HepG2 (cell line): ENCODE measurements around the gene EIF2B1. TPM values are rescaled to one million over a fixed set of nuclear protein-coding genes. Genes with fewer than 3 reads are reported as not detected.

Experiments
- AGO2 ChIP-seq: fragments of 200-400 bp; formaldehyde crosslinking; optimal IDR thresholded peaks from 2 replicates; pipeline ENCODE3; 2017; ENCODE audit warnings: mild to moderate bottlenecking, low read depth, low read length, moderate library complexity
- ASH2L ChIP-seq: fragments of 300-600, 200-600 bp; sonication (generic); IDR thresholded peaks from 2 replicates; pipeline ENCODE4 v1.7.0; 2017; ENCODE audit warnings: low read depth, mild to moderate bottlenecking, moderate library complexity, mixed read lengths, low read length; ENCODE audit not compliant: insufficient read length
- CEBPB ChIP-seq: IDR thresholded peaks from 2 replicates; pipeline ENCODE4 v1.6.1; 2011; ENCODE audit warnings: low read depth, low read length, improper control_type of control experiment, borderline replicate concordance
- DMTF1 ChIP-seq: sonication (generic); formaldehyde crosslinking; IDR thresholded peaks from 2 replicates; pipeline ENCODE4 v1.4.0; 2020; ENCODE audit warnings: mild to moderate bottlenecking, missing genetic modification reagents
- GABPB1 ChIP-seq: IDR thresholded peaks from 2 replicates; pipeline ENCODE4 v1.6.1; 2016; ENCODE audit warnings: mild to moderate bottlenecking, missing genetic modification reagents, moderate library complexity, missing compliant biosample characterization
- GATAD1 ChIP-seq: IDR thresholded peaks from 2 replicates; pipeline ENCODE4 v1.6.1; 2016; ENCODE audit warnings: missing genetic modification reagents, missing compliant biosample characterization
- GMEB1 ChIP-seq: sonication (generic); formaldehyde crosslinking; IDR thresholded peaks from 2 replicates; pipeline ENCODE4 v1.5.1; 2020; ENCODE audit warnings: missing genetic modification reagents, mild to moderate bottlenecking, borderline replicate concordance
- HCFC1 ChIP-seq: fragments of 150-350 bp; IDR thresholded peaks from 2 replicates; pipeline ENCODE4 v1.6.1; 2014; ENCODE audit warnings: low read depth, low read length
- HMG20B ChIP-seq: conservative IDR thresholded peaks from 2 replicates; pipeline ENCODE4 v1.6.1; 2016; ENCODE audit warnings: missing genetic modification reagents, missing compliant biosample characterization
- HNRNPH1 ChIP-seq: fragments of 200-400 bp; formaldehyde crosslinking; optimal IDR thresholded peaks from 2 replicates; pipeline ENCODE3; 2017; ENCODE audit warnings: mild to moderate bottlenecking, low read depth, low read length
- KAT8 ChIP-seq: IDR thresholded peaks from 2 replicates; pipeline ENCODE4 v1.6.1; 2016; ENCODE audit warnings: missing genetic modification reagents, missing compliant biosample characterization
- LCORL ChIP-seq, 2 experiments: fragments of 450-650 bp in 1 of 2; sonication (generic) in 1 of 2; formaldehyde crosslinking in 1 of 2; IDR thresholded peaks; 2 replicates each; pipeline versions ENCODE4 v1.5.0 to v1.6.1; 2017 to 2020; ENCODE audit warnings: antibody characterized with exemption in 1 of 2, missing genetic modification reagents in 1 of 2
- MAFK ChIP-seq, 2 experiments: IDR thresholded peaks in 1 of 2; conservative IDR thresholded peaks in 1 of 2; 2 replicates each; pipeline ENCODE4 v1.6.1; 2011; ENCODE audit warnings: improper control_type of control experiment in 2 of 2, low read length in 2 of 2
- MAX ChIP-seq: IDR thresholded peaks from 2 replicates; pipeline ENCODE4 v1.6.1; 2012; ENCODE audit warnings: inconsistent platforms
- POLR2G ChIP-seq: fragments of 200-400 bp; formaldehyde crosslinking; IDR thresholded peaks from 2 replicates; pipeline ENCODE4 v1.6.1; 2018; ENCODE audit warnings: mild to moderate bottlenecking, low read depth, low read length, moderate library complexity
- RCOR2 ChIP-seq: IDR thresholded peaks from 2 replicates; pipeline ENCODE4 v1.6.1; 2016; ENCODE audit warnings: missing biosample characterization, missing genetic modification reagents
- REL ChIP-seq: sonication (generic); formaldehyde crosslinking; conservative IDR thresholded peaks from 2 replicates; pipeline ENCODE4 v1.8.0; 2022; ENCODE audit warnings: mild to moderate bottlenecking, missing genetic modification reagents, moderate library complexity
- SAP130 ChIP-seq: IDR thresholded peaks from 2 replicates; pipeline ENCODE4 v1.6.1; 2016; ENCODE audit warnings: low read depth
- SNAPC2 ChIP-seq: sonication (generic); formaldehyde crosslinking; IDR thresholded peaks from 2 replicates; pipeline ENCODE4 v1.8.1; 2022; ENCODE audit warnings: mild to moderate bottlenecking, missing genetic modification reagents
- SUZ12 ChIP-seq: fragments of 150-350 bp; IDR thresholded peaks from 2 replicates; pipeline ENCODE4 v1.6.1; 2014; ENCODE audit warnings: low read depth, low read length
- TBX2 ChIP-seq: sonication (generic); formaldehyde crosslinking; IDR thresholded peaks from 2 replicates; pipeline ENCODE4 v1.5.0; 2020; ENCODE audit warnings: missing genetic modification reagents, mild to moderate bottlenecking, borderline replicate concordance
- THAP11 ChIP-seq: IDR thresholded peaks from 2 replicates; pipeline ENCODE4 v1.6.1; 2016; ENCODE audit warnings: missing biosample characterization, missing genetic modification reagents
- ZBTB1 ChIP-seq: sonication (generic); formaldehyde crosslinking; IDR thresholded peaks from 2 replicates; pipeline ENCODE4 v1.4.0; 2020; ENCODE audit warnings: missing genetic modification reagents, borderline replicate concordance
- ZBTB7A ChIP-seq: sonication (generic); formaldehyde crosslinking; IDR thresholded peaks from 2 replicates; pipeline ENCODE4 v1.8.0; 2022; ENCODE audit warnings: mild to moderate bottlenecking, missing genetic modification reagents
- ZNF256 ChIP-seq: sonication (generic); formaldehyde crosslinking; conservative IDR thresholded peaks from 2 replicates; pipeline ENCODE4 v1.4.0; 2020; ENCODE audit warnings: missing genetic modification reagents
- ZNF552 ChIP-seq: sonication (generic); formaldehyde crosslinking; IDR thresholded peaks from 2 replicates; pipeline ENCODE4 v1.9.0; 2022; ENCODE audit warnings: missing genetic modification reagents, mild to moderate bottlenecking, borderline replicate concordance
- ZNF556 ChIP-seq: sonication (generic); formaldehyde crosslinking; IDR thresholded peaks from 2 replicates; pipeline ENCODE4 v1.4.0; 2020; ENCODE audit warnings: mild to moderate bottlenecking, missing genetic modification reagents, borderline replicate concordance
- ZNF589 ChIP-seq: sonication (generic); formaldehyde crosslinking; conservative IDR thresholded peaks from 2 replicates; pipeline ENCODE4 v1.8.0; 2022; ENCODE audit warnings: mild to moderate bottlenecking, moderate library complexity, missing genetic modification reagents
- ZNF672 ChIP-seq: sonication (generic); formaldehyde crosslinking; IDR thresholded peaks from 2 replicates; pipeline ENCODE4 v1.8.1; 2022; ENCODE audit warnings: missing genetic modification reagents
- ZNF720 ChIP-seq: sonication (generic); formaldehyde crosslinking; IDR thresholded peaks from 2 replicates; pipeline ENCODE4 v1.4.0; 2020; ENCODE audit warnings: missing genetic modification reagents
- polyA plus RNA-seq, 8 experiments: library from polyadenylated mRNA; depleted of rRNA in 3 of 8; stranded (reverse) in 7 of 8; unstranded in 1 of 8; fragments of >200 nt; fragmentation: Illumina TruSeq in 4 of 8; extraction: Trizol in 4 of 8; gene quantifications; 2 replicates each; pipeline versions ENCODE4 v1.2.1 to v1.2.3, GENCODE V29; 2011 to 2016; ENCODE audit warnings: low read depth in 4 of 8, missing spikeins in 1 of 8, mixed read lengths in 1 of 8; ENCODE audit not compliant: insufficient read depth in 1 of 8
- total RNA-seq, 5 experiments: library from RNA; depleted of rRNA; stranded (reverse); fragments of >200 nt; fragmentation: Illumina TruSeq; extraction: Trizol; gene quantifications; 2 replicates each; pipeline ENCODE4 v1.2.3, GENCODE V29; 2016; ENCODE audit warnings: low read depth in 1 of 5

The EIF2B1 gene
- total and polyA plus RNA-seq, 2 of the 13 experiments (the other 11 are each of a cell fraction or from before 2014, with no cell fraction given): 18.7 to 37.4 TPM

GRCh38 chr12:123571343-123571813, 62.1 kb downstream of the EIF2B1 start (continued):
- no peak for TF ChIP-seq ZNF556 (CRISPR knock-in tag)
- TF ChIP-seq LCORL (IDR thresholded peaks at IDR 0.05): peak; percentile 26; the same call in 1 of the 2 replicates
- no peak for TF ChIP-seq LCORL (CRISPR knock-in tag; IDR thresholded peaks at IDR 0.05)
- TF ChIP-seq ASH2L: no peak
- no peak for TF ChIP-seq RCOR2 (CRISPR knock-in tag)
- TF ChIP-seq ZNF672 (CRISPR knock-in tag): no peak
- no peak for TF ChIP-seq TBX2 (CRISPR knock-in tag)
- TF ChIP-seq DMTF1 (CRISPR knock-in tag): no peak
- TF ChIP-seq KAT8 (CRISPR knock-in tag): peak; percentile 92
- TF ChIP-seq SAP130 (CRISPR knock-in tag): peak; percentile 72
- TF ChIP-seq ZNF552: no peak
- TF ChIP-seq SUZ12: peak; percentile 61; the same call in 1 of the 2 replicates
- no peak for TF ChIP-seq AGO2
- no peak for TF ChIP-seq ZNF720 (CRISPR knock-in tag)
- TF ChIP-seq CEBPB: no peak
- TF ChIP-seq GATAD1: peak; percentile 69
- peak; percentile 51; the same call in 1 of the 2 replicates for TF ChIP-seq MAX
- no peak for TF ChIP-seq HNRNPH1
- peak; percentile 38; the same call in 1 of the 2 replicates for TF ChIP-seq GMEB1 (CRISPR knock-in tag)
- no peak for TF ChIP-seq ZNF256 (CRISPR knock-in tag)
- peak; percentile 50; the same call in 1 of the 2 replicates for TF ChIP-seq GABPB1 (CRISPR knock-in tag)
- TF ChIP-seq HCFC1: peak; percentile 84
- TF ChIP-seq THAP11 (CRISPR knock-in tag): peak; percentile 98
- no peak for TF ChIP-seq HMG20B (CRISPR knock-in tag)
- TF ChIP-seq SNAPC2 (CRISPR knock-in tag): no peak
- no peak for TF ChIP-seq ZNF589 (CRISPR knock-in tag)
- TF ChIP-seq ZBTB7A (CRISPR knock-in tag): no peak
- TF ChIP-seq MAFK (conservative IDR thresholded peaks at IDR 0.05 in 1 of 2, IDR thresholded peaks at IDR 0.05 in 1 of 2; ENCODE audit: low read length in 2 of 2): peak; percentile 64
- TF ChIP-seq ZBTB1 (CRISPR knock-in tag): no peak
- no peak for TF ChIP-seq REL (CRISPR knock-in tag)
- TF ChIP-seq POLR2G: peak; percentile 46; the same call in 1 of the 2 replicates
